ENCODE measurements around the gene ALG6.
"Not testable (repeated sequence)": the region's sequence is repeated elsewhere in the genome, so short reads cannot be mapped to it uniquely, and the experiment has no call there.

Gene ALG6

DNA sequence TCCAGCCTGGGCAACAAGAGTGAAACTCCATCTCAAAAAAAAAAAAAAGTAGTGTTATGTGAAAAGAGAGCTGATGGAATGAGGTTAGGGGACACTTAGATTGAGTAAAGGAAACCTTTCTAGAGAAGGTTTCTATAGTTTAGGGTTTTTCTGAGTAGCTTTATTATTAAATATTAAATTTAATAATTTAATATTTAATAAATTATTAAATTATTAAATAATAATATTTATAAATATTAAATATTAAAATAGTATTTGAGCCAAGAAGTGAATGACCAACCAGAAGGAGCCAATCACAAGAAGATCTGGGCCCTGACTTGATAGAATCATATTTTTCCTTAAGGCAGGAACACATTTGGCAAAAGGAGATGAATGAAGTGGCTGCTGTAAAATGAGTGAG is 50.7 kb downstream of the ALG6 start:
- DNase-seq: no peak

DNA sequence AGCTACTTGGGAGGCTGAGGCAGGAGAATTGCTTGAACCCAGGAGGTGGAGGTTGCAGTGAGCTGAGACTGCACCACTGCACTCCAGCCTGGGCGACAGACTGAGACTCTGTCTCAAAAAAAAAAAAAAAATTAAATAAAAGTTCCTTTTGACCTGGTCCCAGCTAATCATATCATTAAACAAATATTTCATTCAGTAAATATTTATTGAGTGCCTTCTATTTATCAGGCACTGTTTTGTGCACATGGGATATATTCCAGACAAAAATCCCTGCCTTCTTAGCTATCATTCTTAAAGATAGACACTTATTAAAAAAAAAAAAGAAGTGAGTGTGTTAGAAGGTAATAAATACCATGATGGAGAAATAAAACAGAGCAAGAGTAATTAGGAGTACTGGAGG is 53.3 kb downstream of the ALG6 start:
- DNase-seq: not testable (repeated sequence)

DNA sequence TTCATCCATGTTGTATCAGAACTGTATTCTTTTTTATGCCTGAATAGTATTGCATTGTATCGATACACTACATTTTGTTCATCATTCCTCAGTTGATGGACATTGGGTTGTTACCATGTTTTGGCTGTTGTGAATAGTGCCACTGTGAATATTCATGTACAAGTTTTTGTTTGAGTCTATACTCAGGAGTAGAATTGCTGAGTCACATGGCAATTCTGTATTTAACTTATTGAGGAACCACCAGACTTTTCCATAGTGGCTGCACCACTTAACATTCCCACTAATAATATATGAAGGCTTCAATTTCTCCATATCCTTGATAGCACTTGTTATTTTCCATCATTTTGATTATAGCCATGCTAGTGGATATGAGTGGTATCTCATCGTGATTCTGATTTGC is 56.2 kb downstream of the ALG6 start:
- no peak for DNase-seq

DNA sequence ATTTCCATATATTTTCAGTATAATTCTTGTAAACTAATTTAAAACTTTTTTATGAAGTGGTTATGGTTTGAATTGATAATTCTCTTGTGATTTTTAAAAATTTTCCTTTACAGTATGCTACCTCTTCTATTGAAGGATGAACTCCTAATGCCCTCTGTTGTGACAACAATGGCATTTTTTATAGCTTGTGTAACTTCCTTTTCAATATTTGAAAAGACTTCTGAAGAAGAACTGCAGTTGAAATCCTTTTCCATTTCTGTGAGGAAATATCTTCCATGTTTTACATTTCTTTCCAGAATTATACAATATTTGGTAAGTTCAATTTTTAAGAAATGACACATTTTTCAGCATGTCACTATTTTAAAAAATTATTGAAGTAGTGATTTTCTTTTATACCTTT is 61.4 kb downstream of the ALG6 start:
- DNase-seq: no peak

DNA sequence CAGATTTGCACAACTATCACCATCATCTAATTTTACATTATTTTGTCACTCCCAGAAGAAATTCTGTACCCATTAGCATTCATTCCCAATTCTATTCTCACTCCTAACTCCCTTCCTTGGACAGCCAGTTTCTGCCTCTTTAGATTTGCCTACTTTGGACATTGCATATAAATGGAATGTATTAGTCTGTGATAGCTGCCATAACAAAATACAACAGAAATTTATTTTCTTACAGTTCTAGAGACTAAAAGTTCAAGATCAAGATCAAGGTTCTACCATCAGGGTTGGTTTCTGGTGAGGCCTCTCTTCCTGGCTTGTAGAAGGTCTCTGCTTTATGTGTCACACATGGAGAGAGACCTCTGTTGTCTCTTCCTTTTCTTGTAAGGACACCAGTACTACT is 61.9 kb downstream of the ALG6 start:
- DNase-seq: no peak

DNA sequence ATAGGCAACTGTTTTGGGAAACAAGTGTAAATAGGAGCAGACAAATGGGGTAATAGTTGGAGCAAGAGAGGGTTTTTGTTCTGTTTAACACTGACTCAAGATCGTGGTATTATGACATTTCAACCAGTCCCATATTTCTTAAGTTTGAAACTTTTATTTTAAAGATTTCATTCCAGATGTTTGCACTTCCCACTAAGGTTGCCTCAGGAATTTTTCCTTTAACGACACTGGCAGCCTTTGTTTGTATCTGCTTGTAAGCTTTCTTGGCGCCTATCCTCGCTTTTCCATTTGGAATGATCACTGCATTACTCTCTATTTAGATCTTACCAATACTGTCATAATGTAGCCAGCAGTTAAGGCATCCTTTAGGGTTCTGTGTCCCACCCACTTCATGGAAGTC is 67.7 kb downstream of the ALG6 start:
- DNase-seq: no peak

DNA sequence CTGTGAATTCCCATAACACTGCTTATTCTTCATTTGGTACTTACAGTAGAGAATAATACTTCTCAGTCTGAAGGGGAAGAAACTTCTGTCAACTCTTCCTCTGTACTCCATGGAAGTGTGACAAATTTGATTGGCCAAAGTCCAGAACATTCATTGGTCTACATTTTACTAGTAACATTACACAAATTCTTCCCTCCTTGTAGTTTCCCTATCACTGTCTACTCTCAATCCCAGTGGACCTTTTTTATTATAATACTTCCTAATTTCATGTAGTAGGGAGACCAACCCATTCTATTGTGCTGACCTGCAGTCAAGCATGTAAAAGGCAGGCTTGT is 74.7 kb downstream of the ALG6 start:
- no peak for DNase-seq

DNA sequence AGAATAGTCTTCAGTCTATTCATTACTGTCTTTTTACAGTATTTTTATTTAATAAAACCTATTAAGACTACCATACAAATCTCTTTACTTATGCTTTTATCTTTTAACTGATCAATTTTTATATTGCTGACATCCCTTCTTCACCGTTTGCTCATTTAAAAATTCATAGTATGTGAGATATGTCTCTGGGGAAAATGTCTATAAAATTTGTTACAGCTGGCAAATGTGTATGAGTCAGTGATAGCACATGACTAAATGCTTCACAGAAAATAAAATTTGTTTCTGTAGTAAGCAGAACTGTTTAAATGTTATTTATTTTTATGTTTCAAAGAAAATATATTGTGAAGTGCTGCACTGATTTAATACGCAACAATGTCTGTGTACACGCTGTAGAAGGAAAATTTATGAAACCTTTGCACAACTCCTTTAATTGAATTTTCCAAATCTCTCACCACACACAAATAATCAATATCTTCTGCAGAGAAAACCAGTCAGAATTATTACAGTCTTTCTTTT is 81.4 kb downstream of the ALG6 start:
- no peak for DNase-seq

DNA sequence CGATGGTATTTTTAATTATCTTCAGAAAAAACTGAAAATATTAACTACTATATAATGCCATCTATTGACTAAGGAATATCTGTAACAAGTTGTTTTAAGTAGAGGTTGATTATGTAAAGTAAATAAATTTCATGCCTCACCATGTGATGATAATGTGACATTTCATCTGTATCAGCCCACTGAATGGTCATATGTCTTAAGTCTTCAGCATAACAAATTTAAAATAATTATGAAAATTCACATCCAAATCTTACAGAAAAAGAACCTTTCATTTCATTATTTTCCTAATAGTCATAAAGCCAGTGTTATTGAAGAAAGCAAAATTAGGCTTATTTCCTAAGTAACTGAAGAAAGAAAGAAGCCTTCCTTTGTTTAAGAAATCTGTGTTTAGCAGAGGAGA is 83.0 kb downstream of the ALG6 start:
- no peak for DNase-seq

DNA sequence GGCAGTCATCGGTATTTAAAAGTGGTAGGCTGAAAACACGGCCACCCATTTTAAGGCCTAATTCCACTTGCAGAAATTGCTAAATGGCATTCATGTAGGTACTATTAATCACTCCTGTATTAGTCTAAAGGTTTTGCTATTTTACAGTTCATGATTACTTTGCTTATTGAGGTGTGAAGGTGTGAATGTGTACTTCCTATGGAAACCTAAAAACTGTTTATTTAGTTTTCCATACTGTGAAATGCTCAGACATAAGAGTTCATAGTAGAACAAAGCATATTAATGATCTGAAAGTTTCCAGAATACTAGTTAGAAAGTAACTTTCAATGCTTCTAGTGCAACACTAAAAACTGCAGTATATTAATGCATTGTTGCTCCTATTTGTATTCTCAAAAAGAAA is 85.8 kb downstream of the ALG6 start:
- no peak for DNase-seq

DNA sequence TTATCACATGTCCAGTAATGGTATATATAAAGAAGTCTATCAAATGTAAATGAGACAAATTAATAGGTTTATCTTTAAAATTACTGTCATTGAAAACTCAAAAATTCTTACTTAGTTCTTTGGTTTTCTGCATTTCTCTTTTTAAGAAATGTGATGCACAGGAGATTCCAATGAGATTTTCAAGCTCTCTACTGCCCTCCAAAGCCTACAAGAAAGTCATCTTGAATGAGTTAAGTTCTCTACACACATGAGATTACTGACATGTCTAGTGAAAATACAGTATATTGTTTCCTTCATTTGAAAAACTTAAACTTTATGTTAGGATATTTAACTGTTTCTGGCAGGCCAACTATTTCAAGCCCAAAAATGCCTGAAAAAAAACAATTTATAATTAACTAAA is 86.8 kb downstream of the ALG6 start:
- DNase-seq: no peak

DNA sequence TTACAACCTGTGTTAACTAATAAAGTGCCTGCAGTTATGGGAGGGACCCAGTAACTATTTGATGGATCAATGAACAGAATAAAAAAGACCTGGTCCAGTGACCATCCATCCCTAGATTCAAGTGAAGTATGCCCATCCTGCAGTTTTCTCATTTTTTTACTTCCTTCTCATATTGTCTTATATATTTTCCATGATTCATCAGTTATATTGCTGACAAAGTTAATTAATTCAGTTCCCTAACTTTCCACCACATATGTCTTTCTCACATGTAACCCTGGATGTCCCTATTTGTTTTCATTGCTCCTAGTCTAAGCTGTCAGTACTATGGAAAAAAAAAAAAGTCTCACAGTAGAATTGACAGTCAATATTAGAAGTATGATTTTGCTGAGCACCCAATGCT is 91.3 kb downstream of the ALG6 start:
- no peak for DNase-seq

DNA sequence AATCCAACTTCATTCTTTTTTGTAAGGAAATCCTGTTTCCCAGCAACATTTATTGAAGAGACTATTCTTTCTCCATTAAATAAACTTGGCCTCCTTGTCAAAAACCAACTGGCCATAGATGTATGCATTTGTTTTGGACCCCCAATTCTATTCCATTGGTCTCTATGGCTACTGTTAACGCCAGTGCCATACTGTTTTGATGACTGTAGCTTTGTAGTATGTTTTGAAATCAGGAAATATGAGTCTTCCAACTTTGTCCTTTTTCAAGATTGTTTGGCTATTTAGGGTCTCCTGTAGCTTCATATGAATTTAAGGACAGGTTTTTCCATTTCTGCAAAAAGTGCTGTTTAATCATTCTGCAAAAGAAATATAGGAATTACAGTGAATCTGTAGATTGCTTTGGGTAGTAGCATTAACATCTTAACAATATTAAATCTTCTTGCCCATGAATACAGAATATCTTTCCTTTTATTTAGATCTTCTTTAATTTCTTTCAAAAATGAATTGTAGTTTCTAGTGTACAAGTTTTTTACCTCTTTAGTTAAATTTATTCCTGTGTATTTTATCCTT is 94.3 kb downstream of the ALG6 start:
- no peak for DNase-seq

DNA sequence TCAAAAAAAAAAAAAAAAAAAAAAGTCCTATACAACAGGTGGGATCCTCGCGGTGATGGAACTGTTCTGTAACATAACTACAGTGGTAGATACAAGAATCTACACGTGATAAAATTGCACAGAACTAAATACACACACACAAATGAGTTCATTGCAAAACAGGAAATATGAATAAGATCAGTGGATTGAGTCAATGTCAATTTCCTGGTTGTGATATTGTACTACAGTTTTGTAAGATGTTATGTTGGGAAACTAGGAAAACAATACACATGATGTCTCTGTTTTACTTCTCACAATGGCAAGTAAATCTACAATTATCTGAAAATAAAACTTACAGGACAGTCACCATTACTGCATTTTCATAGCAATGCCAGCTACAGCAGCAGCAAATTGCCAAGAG is 95.8 kb downstream of the ALG6 start:
- DNase-seq: no peak

DNA sequence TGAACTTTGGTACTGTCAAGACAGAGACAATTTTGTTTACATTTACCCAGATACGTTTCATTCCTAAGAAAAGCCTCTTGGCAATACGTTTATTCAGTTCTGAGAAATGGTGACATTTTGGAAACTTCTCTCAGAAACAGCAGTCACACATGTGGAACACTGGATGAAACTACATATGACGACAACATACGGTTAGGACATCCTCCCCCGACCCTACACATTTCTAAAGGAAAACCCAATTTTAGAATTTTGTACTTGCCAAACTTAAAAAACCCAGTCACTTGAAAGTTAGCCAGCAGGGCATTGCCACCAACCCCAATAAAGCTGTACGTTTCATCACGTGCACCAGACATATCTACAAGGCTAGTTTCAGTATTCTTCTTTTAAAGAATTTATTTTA is 98.8 kb downstream of the ALG6 start:
- no peak for DNase-seq

DNA sequence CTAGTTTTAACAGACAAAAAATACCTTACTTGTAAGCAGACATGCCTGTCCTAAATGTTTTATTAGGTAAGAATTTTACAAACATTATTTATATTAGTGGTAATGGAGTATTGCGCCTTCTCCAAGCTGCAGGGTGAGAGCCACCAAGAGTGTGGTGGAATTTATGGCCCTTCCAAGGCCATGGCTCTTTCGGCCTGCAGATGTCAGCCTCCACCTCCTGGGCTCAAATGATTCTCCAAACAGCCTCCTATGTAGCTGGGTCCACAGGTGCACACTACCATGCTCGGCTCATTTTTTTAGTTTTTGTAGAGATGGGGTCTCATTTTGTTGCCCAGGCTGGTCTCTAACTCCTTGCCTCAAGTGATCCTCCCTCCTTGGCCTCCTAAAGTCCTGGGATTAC is 99.3 kb downstream of the ALG6 start:
- no peak for DNase-seq

DNA sequence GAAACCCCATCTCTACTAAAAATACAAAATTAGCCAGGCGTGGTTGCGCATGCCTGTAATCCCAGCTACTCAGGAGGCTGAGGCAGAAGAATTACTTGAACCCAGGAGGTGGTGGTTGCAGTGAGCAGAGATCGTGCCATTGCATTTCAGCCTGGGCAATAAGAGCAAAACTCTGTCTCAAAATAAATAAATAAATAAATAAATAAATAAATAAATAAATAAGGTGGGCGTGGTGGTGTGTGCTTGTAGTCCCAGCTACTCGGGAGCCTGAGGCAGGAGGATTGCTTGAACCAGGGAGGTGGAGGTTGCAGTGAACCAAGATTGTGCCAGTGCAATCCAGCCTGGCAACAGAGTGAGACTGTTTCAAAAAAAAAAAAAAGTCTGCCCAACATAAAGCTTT is 101.3 kb downstream of the ALG6 start:
- DNase-seq: not testable (repeated sequence)

DNA sequence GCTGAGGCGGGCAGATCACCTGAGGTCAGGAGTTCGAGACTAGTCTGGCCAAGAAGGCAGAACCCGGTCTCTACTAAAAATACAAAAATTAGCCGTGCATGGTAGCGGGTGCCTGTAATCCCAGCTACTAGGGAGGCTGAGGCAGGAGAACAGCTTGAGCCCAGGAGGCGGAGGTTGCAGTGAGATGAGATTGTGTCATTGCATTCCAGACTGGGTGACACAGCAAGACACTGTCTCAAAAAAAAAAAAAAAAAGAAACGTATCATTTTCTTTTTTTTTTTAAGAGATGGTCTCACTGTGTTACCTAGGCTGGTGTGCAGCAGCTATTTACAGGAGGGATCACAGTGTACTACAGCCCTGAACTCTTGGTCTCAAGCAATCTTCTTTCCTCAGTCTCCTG is 108.3 kb downstream of the ALG6 start:
- no peak for DNase-seq

DNA sequence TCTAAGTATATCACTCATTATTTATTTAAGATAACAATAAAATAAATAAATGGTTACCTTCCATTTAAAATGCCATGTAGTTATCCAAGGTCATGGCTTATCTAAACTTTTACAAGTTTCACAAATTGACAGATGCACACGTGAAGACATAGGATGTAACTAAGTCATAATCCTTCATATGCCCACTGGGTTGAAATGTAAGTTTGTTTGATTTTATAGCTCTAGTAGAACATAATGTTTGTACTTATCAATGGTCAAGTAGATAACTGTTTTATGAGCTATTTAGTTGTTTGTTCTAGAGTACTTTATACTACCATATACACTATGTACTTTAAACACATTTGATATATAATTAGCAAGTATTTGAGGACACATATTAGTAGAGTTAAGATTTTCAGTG is 112.6 kb downstream of the ALG6 start:
- no peak for DNase-seq

DNA sequence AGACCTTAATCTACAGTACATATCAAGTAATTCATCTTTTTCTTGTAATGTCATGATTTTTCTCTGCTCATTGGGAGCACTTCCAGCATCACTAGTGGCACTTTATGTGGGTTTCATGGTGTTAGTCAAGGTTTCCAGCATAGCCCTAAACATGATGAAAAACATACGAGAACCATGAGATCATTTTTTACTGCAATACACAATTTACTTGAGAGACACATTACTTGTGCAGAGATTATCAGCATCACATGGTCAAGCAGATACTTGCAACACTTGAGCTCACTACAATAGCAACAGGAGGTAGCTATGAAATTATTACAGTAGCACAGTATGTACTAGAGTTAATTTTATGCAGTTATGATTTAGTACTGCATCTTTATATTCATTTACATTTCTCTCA is 119.2 kb downstream of the ALG6 start:
- DNase-seq: no peak

DNA sequence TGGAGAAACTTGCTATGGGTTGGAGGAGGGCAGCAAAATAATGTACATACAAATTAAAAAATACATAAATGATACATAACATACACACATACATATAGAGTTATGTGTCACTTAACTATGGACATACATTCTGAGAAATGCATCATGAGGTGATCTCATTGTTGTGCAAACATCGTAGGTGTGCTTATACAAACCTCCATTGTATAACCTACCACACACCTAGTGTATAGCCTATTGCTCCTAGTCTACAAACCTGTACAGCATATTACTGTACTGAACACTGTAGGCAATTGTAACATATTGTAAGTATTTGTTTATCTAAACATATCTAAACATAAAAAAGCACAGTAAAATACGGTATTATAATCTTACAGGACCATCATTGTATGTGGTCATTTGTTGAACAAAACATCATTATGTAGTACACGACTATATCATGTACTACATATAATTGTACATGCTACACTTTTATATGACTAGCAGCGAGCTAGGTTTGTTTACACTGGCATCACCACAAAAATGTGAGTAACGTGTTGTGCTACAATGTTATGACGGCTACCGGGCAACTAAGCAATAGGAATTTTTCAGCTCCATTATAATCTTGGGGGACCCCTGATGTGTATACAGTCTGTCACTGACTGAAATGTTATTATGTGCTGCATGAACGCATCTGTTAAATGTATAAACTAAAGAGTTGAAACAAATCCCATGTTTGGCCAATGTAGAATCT is 120.1 kb downstream of the ALG6 start:
- no peak for DNase-seq
